Hepatocyte (in vitro differentiated cells): ENCODE data around the gene FAM20B. TPM values are rescaled to one million over a fixed set of nuclear protein-coding genes. Genes with fewer than 3 reads are reported as not detected.
A peak's percentile ranks its signal among the peaks of the same experiment; 100 is the strongest.

Experiments used
- DNase-seq: peaks from one replicate; pipeline ENCODE4 v3.0.0-alpha.2; 2016; ENCODE audit warnings: low spot score
- H2AFZ ChIP-seq: fragments of 200-600 bp; sonication (generic); 2 replicates; pipeline ENCODE4 v1.6.0; 2016; ENCODE audit warnings: antibody characterized with exemption, mild to moderate bottlenecking
- H3K27ac ChIP-seq: fragments of 200-600 bp; sonication (generic); 2 replicates; pipeline ENCODE4 v1.5.1; 2016; ENCODE audit warnings: mild to moderate bottlenecking
- H3K27me3 ChIP-seq: fragments of 200-600 bp; sonication (generic); 2 replicates; pipeline ENCODE4 v1.6.1; 2016
- H3K36me3 ChIP-seq: fragments of 200-600 bp; sonication (generic); replicated peaks from 2 replicates; pipeline ENCODE4 v1.5.1; 2016; ENCODE audit warnings: low read depth; ENCODE audit not compliant: insufficient read depth
- H3K4me1 ChIP-seq: fragments of 200-600 bp; sonication (generic); 2 replicates; pipeline ENCODE4 v1.5.1; 2016; ENCODE audit warnings: mild to moderate bottlenecking, moderate library complexity; ENCODE audit not compliant: insufficient read depth
- H3K4me2 ChIP-seq: fragments of 200-600 bp; sonication (generic); 2 replicates; pipeline ENCODE4 v1.6.0; 2016
- H3K4me3 ChIP-seq: fragments of 200-600 bp; sonication (generic); 2 replicates; pipeline ENCODE4 v1.5.1; 2016; ENCODE audit warnings: mild to moderate bottlenecking
- H3K79me2 ChIP-seq: fragments of 200-600 bp; sonication (generic); 2 replicates; pipeline ENCODE4 v1.6.0; 2017; ENCODE audit warnings: mild to moderate bottlenecking
- H3K9me2 ChIP-seq: fragments of 200-600 bp; sonication (generic); replicated peaks from 2 replicates; pipeline ENCODE4 v1.6.0; 2017; ENCODE audit warnings: mild to moderate bottlenecking; ENCODE audit not compliant: insufficient read depth
- H3K9me3 ChIP-seq: fragments of 200-600 bp; sonication (generic); 2 replicates; pipeline ENCODE4 v1.5.1; 2016; ENCODE audit warnings: low read depth, mild to moderate bottlenecking
- H4K20me1 ChIP-seq: fragments of 200-600 bp; sonication (generic); 2 replicates; pipeline ENCODE4 v1.6.0; 2016; ENCODE audit warnings: mild to moderate bottlenecking; ENCODE audit not compliant: insufficient read depth, poor library complexity, severe bottlenecking
- CTCF ChIP-seq: fragments of 200-600 bp; sonication (generic); IDR thresholded peaks from 2 replicates; pipeline ENCODE4 v1.5.1; 2016; ENCODE audit warnings: antibody characterized with exemption, mild to moderate bottlenecking; ENCODE audit not compliant: poor library complexity
- EZH2 ChIP-seq: fragments of 200-600 bp; sonication (generic); IDR thresholded peaks from 2 replicates; pipeline ENCODE4 v1.6.1; 2016; ENCODE audit warnings: antibody characterized with exemption, mild to moderate bottlenecking, borderline replicate concordance
- EZH2phosphoT487 ChIP-seq: fragments of 200-600 bp; sonication (generic); IDR thresholded peaks from one replicate; pipeline ENCODE4 v1.6.1; 2018; ENCODE audit warnings: antibody characterized with exemption, mild to moderate bottlenecking, low read depth, moderate library complexity; ENCODE audit not compliant: unreplicated experiment, severe bottlenecking
- WGBS: methylation state at CpG from one replicate; pipeline ENCODE4 v1.1.6; 2016; ENCODE audit warnings: low lambda C conversion rate; ENCODE audit errors: missing lambda C conversion rate; 5-methylcytosine and 5-hydroxymethylcytosine counted together
- polyA plus RNA-seq: library from polyadenylated mRNA; unstranded; fragments of >200 nt; fragmentation: Nextera tagmentation; extraction: Ambion mirVana; gene quantifications from 2 replicates; pipeline ENCODE4 v1.2.1, GENCODE V29; 2016
- total RNA-seq: library from RNA; depleted of rRNA; stranded (reverse); fragments of >200 nt; gene quantifications from 2 replicates; pipeline ENCODE4 v1.2.3, GENCODE V29; 2014

FAM20B gene
- total and polyA plus RNA-seq, 2 experiments from 2014 or later, result 9.2 to 37.6 TPM

DNA sequence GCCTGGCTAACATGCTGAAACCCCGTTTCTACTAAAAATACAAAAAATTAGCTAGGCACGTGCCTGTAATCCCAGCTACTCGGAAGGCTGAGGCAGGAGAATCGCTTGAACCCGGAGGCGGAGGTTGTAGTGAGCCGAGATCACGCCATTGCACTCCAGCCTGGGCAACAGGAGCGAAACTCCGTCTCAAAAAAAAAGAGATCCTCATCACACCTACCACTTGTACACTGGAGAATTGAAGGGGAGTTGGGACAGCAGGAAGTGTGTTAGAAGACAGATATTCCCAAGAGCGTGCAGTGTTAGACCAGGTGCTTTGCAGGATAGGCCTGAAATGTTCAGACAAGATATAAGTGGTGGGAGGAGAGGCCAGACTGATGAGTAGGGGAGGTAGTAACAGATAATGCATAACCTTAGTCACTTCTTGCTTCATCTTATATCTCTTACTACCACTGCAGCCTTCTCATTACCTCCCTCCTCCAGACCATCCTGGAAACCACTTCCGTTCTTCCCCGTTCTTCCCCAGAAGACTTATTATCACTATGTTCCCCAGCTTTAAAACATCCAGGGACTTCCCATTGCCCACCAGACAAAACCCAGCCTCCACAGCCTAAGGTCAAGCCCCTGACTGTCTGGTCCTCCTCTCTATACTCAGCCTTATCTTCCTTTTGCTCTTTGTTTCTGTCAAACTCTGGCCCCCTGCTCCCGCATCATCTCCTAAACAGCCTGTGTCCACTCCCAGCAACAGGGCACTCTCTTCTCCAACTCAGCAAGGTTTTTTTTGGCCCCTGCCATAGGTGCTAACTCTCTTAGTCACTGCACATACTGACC lies 21.3 kb downstream of the FAM20B start:
- no peak overlapping the region for H3K4me3 ChIP-seq
- no peaks in the 10 kb centered on the region for H3K36me3 ChIP-seq
- no peak overlapping the region for H3K4me2 ChIP-seq
- no peak for TF ChIP-seq EZH2phosphoT487
- TF ChIP-seq EZH2, result no peak
- no peak for TF ChIP-seq CTCF
- no peaks in the 10 kb centered on the region for H4K20me1 ChIP-seq
- DNase-seq, result no peak
- 86% methylated on average over 14 of the region's 14 CpGs for WGBS
- H3K4me1 ChIP-seq, result no peaks in the 10 kb centered on the region
- no peak overlapping the region for H2AFZ ChIP-seq
- no peaks in the 10 kb centered on the region for H3K9me2 ChIP-seq
- H3K27me3 ChIP-seq, result no peaks in the 10 kb centered on the region
- peak overlapping the region; percentile 31 for H3K27ac ChIP-seq
- no peaks in the 10 kb centered on the region for H3K9me3 ChIP-seq
- peaks cover 41% of the 10 kb centered on the region for H3K79me2 ChIP-seq

DNA sequence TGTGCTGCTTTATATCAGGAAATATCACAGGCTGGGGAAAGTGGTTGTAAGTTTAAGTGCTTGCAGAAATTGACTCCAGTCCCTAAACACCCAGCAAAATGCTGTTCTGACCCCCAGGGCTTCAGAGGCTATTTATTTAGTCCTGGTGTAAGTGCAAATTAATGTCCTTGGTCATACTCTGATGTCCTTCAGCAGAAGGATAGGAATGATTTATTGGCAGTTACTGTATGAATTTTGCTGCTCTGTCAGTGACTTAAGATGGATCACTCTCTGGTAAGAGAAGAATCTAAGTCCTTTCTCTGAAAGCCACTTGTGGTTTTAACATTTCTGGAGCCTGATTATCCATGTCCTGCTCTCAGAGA lies 21.9 kb downstream of the FAM20B start:
- TF ChIP-seq EZH2phosphoT487 (no peak), CTCF (no peak), EZH2 (no peak)
- no peaks in the 10 kb centered on the region for H3K9me3 ChIP-seq
- H2AFZ ChIP-seq, result no peak overlapping the region
- H3K4me1 ChIP-seq, result no peaks in the 10 kb centered on the region
- H3K36me3 ChIP-seq, result no peaks in the 10 kb centered on the region
- no peak overlapping the region for H3K4me3 ChIP-seq
- H3K27me3 ChIP-seq, result no peaks in the 10 kb centered on the region
- no peaks in the 10 kb centered on the region for H4K20me1 ChIP-seq
- H3K9me2 ChIP-seq, result no peaks in the 10 kb centered on the region
- H3K79me2 ChIP-seq, result peaks cover 35% of the 10 kb centered on the region
- H3K27ac ChIP-seq, result peak overlapping the region; percentile 31
- no peak overlapping the region for H3K4me2 ChIP-seq
- no peak for DNase-seq

DNA sequence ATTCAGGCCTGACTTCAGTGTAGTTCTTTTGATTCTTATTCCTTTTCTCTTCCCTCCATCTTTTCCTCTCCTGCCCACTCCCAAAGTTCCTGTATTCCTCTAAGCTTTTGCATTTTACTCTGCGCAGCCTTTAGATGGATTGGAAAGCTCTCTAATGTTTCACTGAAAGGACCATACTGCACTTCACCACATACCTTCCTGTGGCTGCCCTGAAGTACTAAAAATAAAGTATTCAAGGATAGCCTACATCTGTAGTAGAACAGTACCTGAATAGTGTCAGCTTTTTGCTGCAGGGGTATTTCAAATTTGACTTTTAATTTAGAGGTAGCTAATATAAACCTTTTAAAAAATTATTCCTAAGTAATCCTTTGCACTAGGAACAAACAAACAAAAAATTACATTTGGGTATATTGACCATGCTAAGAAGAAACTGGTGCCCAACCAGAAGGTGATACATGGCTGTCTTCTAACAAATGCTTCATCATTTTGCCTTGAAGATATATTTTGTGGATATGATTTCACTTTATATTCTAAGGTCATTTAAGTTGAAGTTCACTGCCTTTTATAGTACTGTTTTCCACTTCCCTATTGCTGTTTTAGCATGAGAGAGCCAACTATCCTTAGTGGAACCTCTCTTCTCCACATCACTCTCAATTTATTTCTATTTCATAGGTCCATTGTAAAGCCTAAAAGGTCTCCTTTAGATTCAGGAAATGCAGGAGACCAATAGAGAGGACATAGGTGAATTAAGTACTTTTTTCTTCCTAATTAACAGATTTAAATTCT lies 22.8 kb downstream of the FAM20B start:
- Histone ChIP-seq H3K9me2 (no peaks in the 10 kb centered on the region), H3K27me3 (no peaks in the 10 kb centered on the region), H3K36me3 (no peaks in the 10 kb centered on the region), H3K4me1 (no peaks in the 10 kb centered on the region), H3K4me3 (no peak overlapping the region), H4K20me1 (no peaks in the 10 kb centered on the region), H3K27ac (no peak overlapping the region), H3K4me2 (no peak overlapping the region), H3K9me3 (no peaks in the 10 kb centered on the region), H2AFZ (no peak overlapping the region), H3K79me2 (peaks cover 27% of the 10 kb centered on the region)
- WGBS, result 93% methylated on average over 1 of the region's 1 CpG
- no peak for DNase-seq
- TF ChIP-seq EZH2phosphoT487, result no peak
- TF ChIP-seq EZH2, result no peak
- TF ChIP-seq CTCF, result no peak
